Measurements from ENCODE around the gene TSPAN5.

DNA sequence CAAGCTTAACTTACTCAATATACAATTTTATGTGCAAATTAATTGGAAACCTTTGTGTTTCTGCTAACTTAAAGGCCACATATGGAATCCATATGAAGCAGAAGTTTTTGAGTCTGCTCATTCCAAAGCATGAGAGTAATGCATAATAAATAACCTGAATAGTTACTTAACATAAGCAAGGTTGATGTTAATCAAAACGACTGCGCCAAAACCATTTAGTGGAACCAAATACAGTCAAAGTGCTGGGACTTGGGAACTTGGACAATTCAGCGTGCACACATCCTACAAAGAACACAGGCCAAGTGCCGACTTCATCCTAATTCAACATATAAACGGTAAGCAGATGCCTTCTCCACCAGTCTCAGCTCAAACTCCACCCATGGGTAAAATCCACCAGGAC is 17.0 kb downstream of the TSPAN5 start:
- TF ChIP-seq, protein P1, sequence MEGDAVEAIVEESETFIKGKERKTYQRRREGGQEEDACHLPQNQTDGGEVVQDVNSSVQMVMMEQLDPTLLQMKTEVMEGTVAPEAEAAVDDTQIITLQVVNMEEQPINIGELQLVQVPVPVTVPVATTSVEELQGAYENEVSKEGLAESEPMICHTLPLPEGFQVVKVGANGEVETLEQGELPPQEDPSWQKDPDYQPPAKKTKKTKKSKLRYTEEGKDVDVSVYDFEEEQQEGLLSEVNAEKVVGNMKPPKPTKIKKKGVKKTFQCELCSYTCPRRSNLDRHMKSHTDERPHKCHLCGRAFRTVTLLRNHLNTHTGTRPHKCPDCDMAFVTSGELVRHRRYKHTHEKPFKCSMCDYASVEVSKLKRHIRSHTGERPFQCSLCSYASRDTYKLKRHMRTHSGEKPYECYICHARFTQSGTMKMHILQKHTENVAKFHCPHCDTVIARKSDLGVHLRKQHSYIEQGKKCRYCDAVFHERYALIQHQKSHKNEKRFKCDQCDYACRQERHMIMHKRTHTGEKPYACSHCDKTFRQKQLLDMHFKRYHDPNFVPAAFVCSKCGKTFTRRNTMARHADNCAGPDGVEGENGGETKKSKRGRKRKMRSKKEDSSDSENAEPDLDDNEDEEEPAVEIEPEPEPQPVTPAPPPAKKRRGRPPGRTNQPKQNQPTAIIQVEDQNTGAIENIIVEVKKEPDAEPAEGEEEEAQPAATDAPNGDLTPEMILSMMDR (IDR thresholded peaks at IDR 0.05) = no peak
- TF ChIP-seq POLR2A (IDR thresholded peaks at IDR 0.05) = no peak
